ENCODE data around the gene RNF222. TPM values are rescaled to one million over a fixed set of nuclear protein-coding genes. Genes with fewer than 3 reads are reported as not detected.
A peak's percentile ranks its signal among the peaks of the same experiment; 100 is the strongest.

RNF222 gene
- total RNA-seq, 4 donors from 2014 or later, result 8.1 to 21.8 (median 14.9) TPM

GRCh38 chr17:8413328-8413727 lies 15.7 kb upstream of the RNF222 start:
- no peaks in the 10 kb centered on the region for H3K27me3 ChIP-seq
- H3K36me3 ChIP-seq, result no peaks in the 10 kb centered on the region
- H3K27ac ChIP-seq, result peak overlapping the region in 3 of 4 donors; percentile 14 to 69 (median 57)
- H3K4me1 ChIP-seq, result peaks cover 3 to 23% (median 8%) of the 10 kb centered on the region in 3 donors
- H3K9me3 ChIP-seq, result no peaks in the 10 kb centered on the region
- 71 to 80% methylated on average over 3 to 4 of the region's 4 CpGs for WGBS, 2 donors
- intact Hi-C loops (cut with DNase I), result loop anchor here (5.0 kb wide), 1 partner anchor 374 kb away; no protein-coding TSS in a partner anchor
- DNase-seq, result no peak
- peak overlapping the region in 1 of 4 donors; percentile 28 for H3K4me3 ChIP-seq
- TF ChIP-seq, protein P1, sequence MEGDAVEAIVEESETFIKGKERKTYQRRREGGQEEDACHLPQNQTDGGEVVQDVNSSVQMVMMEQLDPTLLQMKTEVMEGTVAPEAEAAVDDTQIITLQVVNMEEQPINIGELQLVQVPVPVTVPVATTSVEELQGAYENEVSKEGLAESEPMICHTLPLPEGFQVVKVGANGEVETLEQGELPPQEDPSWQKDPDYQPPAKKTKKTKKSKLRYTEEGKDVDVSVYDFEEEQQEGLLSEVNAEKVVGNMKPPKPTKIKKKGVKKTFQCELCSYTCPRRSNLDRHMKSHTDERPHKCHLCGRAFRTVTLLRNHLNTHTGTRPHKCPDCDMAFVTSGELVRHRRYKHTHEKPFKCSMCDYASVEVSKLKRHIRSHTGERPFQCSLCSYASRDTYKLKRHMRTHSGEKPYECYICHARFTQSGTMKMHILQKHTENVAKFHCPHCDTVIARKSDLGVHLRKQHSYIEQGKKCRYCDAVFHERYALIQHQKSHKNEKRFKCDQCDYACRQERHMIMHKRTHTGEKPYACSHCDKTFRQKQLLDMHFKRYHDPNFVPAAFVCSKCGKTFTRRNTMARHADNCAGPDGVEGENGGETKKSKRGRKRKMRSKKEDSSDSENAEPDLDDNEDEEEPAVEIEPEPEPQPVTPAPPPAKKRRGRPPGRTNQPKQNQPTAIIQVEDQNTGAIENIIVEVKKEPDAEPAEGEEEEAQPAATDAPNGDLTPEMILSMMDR (IDR thresholded peaks at IDR 0.05), result no peak
- TF ChIP-seq POLR2A (IDR thresholded peaks at IDR 0.05), result no peak

DNA sequence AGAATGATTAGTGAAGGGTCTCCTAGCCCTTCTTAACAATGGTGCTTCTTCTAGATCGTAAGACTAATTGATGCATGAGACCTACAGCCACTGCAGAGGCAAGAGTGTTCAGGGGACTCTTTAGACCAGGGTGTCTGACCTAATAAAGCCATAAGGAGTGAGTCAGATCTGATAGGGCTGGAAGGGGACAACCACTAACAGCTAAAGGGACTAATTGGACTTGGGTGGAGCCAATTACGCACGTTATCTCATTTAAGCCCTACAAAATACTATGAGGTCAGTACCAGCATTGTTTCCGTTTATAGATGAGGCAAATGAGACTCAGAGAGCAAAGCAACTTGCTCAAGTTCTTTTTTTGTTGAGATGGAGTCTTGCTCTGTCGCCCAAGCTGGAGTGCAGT lies 14.5 kb upstream of the RNF222 start:
- intact Hi-C loops (cut with DNase I), result loop anchor here (5.0 kb wide), 1 partner anchor 375 kb away; no protein-coding TSS in a partner anchor
- Histone ChIP-seq H3K27me3 (no peaks in the 10 kb centered on the region), H3K36me3 (no peaks in the 10 kb centered on the region), H3K4me1 (peaks cover 3 to 22% (median 11%) of the 10 kb centered on the region in 3 donors), H3K4me3 (no peak overlapping the region), H3K9me3 (no peaks in the 10 kb centered on the region), H3K27ac (peak overlapping the region in 2 of 4 donors; percentile 30 to 69)
- no peak for TF ChIP-seq POLR2A (IDR thresholded peaks at IDR 0.05)
- TF ChIP-seq, protein P1 (IDR thresholded peaks at IDR 0.05), result no peak
- no peak for DNase-seq
- 74 to 88% methylated on average over 5 of the region's 5 CpGs for WGBS, 2 donors

DNA sequence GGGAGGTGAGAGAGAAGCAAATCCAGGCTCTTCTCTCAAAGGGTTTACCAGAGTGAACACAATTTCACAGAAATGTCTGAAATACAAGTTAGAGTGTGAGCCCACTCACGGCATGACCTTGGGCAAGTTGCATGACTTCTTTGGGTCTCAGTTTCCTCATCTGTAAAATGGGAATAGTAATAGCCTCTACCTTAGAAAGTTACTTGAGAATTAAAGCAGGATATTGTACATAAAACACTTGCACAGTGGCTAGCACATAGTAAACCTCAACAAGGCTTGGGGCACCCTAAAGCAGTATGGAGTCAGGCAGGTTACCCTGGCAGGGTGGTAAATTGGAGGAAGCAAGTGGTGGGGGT lies 13.2 kb upstream of the RNF222 start:
- peaks cover 3 to 22% (median 11%) of the 10 kb centered on the region in 3 donors for H3K4me1 ChIP-seq
- H3K27ac ChIP-seq, result peak overlapping the region; percentile 58 to 79 (median 72)
- no peak for DNase-seq
- intact Hi-C loops (cut with DNase I), result loop anchor here (5.0 kb wide), 1 partner anchor 376 kb away; no protein-coding TSS in a partner anchor
- H3K27me3 ChIP-seq, result no peaks in the 10 kb centered on the region
- TF ChIP-seq POLR2A (IDR thresholded peaks at IDR 0.05), result no peak
- TF ChIP-seq, protein P1 (IDR thresholded peaks at IDR 0.05), result no peak
- no peaks in the 10 kb centered on the region for H3K9me3 ChIP-seq
- no peak overlapping the region for H3K4me3 ChIP-seq
- H3K36me3 ChIP-seq, result no peaks in the 10 kb centered on the region
- WGBS, 2 donors, result 43 to 50% methylated on average over 1 of the region's 1 CpG

DNA sequence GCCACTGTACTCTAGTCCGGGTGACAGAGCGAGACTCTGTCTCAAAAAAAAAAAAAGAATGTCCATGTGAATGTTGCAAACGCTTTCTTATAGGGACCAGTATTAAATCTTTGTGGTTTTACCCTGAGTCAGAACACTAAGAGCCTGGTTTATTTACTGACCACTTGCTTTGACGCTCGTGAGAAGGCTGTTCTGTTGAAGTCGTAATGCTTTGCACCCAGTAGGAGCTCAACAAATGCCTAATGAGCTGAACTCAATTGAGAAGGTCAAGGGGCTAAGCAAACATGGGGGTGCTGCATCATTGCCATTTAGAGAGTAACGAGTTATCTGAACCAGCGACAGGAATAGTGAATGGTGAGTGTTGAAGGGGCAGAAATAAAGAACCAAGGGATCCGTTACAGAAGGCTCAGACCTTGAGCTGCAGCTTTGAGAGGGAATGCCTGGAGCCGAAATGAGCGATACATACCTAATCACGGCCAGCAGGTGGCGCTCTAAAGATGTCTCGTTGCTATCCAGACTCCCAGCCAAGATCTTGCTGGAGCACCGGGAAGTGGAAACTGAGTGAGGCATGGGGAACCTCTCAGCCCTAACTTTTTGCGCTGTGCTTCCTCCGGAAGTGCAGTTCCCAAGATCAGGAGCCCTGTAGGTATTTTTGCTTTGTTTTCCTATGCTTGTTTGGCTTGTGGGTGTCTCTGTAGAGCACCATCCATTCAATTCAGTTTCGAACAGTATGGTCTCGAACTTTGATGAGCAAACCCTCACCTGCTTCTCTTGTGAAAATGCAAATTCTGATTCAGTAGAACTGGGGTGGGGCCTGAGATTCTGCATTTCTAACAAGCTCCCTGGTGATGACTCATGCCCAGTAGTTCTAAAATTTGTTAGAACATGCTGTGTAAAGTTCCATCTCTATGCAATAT lies 12.6 kb upstream of the RNF222 start:
- Histone ChIP-seq H3K36me3 (no peaks in the 10 kb centered on the region), H3K27ac (peak overlapping the region; percentile 63 to 79 (median 72)), H3K27me3 (no peaks in the 10 kb centered on the region), H3K9me3 (no peaks in the 10 kb centered on the region), H3K4me1 (peaks cover 3 to 22% (median 11%) of the 10 kb centered on the region in 3 donors), H3K4me3 (peak overlapping the region in 3 of 4 donors; percentile 22 to 43 (median 26))
- 14 to 23% methylated on average over 19 of the region's 19 CpGs for WGBS, 2 donors
- TF ChIP-seq, protein P1 (IDR thresholded peaks at IDR 0.05), result peak; percentile 84 to 90 (median 88)
- no peak for TF ChIP-seq POLR2A (IDR thresholded peaks at IDR 0.05)
- DNase-seq, result no peak
- intact Hi-C loops (cut with DNase I), result loop anchor here (5.0 kb wide), 1 partner anchor 377 kb away; no protein-coding TSS in a partner anchor

- no peak for TF ChIP-seq POLR2A (IDR thresholded peaks at IDR 0.05)
- TF ChIP-seq, protein P1 (IDR thresholded peaks at IDR 0.05), result peak in 1 of 6 experiments; percentile 28
- H3K27me3 ChIP-seq, result peaks cover 0 to 6% (median 0%) of the 10 kb centered on the region in 4 donors
- H3K27ac ChIP-seq, result peak overlapping the region; percentile 69 to 79 (median 75)
- H3K4me3 ChIP-seq, result peak overlapping the region in 2 of 4 donors; percentile 23 to 44
- H3K36me3 ChIP-seq, result no peaks in the 10 kb centered on the region
- intact Hi-C loops (cut with DNase I), result no loop called here
- 13 to 26% methylated on average over 10 to 12 of the region's 14 CpGs for WGBS, 2 donors
- no peaks in the 10 kb centered on the region for H3K9me3 ChIP-seq
- peaks cover 3 to 22% (median 11%) of the 10 kb centered on the region in 3 donors for H3K4me1 ChIP-seq
- no peak for DNase-seq
These were observed 10.7 kb upstream of the RNF222 start for GRCh38 chr17:8408371-8408770.

Data from esophagus squamous epithelium (tissue), 5 donors.